MM.1S (cell line): ENCODE results near the gene GAA.

ENCODE experiments used
- EZH2 ChIP-seq: fragments of 300-600 bp; sonication (generic); optimal IDR thresholded peaks from 2 replicates; pipeline ENCODE3; 2017; ENCODE audit warnings: low read depth, mild to moderate bottlenecking, antibody characterized with exemption, low read length, mixed read lengths
- EZH2phosphoT487 ChIP-seq: fragments of 300-600 bp; sonication (generic); IDR thresholded peaks from 2 replicates; pipeline ENCODE4 v1.6.1; 2018; ENCODE audit warnings: antibody characterized with exemption, low read length
- TF ChIP-seq, protein P1 (sequence below): fragments of 300-600 bp; sonication (generic); IDR thresholded peaks from 2 replicates; pipeline ENCODE4 v1.5.1; 2016; ENCODE audit warnings: antibody characterized with exemption, low read length, mixed read lengths

DNA sequence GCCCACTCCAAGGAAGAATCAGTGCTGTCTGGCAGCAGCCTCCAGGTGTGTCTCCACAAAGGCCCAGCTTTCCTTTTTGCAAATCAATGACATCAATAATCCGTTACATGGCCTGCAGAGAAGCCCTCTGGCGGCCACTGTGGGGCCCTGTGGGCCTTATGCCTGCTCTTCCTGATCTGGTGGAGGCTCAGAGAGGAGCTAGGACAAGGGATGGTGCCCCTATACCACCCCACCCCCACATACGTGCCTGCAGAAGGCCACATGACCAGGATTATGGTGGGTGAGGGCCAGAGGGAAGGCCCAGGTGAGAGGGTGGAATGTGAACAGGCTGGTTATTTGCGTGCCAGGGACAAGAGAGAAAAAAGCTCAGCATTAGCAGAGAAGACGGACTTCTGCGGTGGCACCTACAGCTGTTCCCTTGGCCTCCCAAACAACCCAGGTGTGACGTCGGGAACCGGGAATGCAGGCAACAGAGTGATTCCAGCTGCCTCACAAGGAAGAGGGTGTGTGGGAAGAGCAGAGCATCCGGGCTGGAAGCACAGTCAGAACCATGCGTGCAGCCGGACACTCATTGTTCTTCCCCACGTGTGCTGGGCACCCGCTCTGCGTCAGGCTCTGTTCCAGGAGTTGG, 23.1 kb downstream of the GAA start:
- TF ChIP-seq, protein P1, sequence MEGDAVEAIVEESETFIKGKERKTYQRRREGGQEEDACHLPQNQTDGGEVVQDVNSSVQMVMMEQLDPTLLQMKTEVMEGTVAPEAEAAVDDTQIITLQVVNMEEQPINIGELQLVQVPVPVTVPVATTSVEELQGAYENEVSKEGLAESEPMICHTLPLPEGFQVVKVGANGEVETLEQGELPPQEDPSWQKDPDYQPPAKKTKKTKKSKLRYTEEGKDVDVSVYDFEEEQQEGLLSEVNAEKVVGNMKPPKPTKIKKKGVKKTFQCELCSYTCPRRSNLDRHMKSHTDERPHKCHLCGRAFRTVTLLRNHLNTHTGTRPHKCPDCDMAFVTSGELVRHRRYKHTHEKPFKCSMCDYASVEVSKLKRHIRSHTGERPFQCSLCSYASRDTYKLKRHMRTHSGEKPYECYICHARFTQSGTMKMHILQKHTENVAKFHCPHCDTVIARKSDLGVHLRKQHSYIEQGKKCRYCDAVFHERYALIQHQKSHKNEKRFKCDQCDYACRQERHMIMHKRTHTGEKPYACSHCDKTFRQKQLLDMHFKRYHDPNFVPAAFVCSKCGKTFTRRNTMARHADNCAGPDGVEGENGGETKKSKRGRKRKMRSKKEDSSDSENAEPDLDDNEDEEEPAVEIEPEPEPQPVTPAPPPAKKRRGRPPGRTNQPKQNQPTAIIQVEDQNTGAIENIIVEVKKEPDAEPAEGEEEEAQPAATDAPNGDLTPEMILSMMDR, result peak; percentile 21; the same call in 1 of the 2 replicates
- TF ChIP-seq EZH2phosphoT487 (no peak), EZH2 (no peak)
